GM04503 (cell line): ENCODE results near the gene SLC35F4.

Source experiments
- DNase-seq: peaks from one replicate; pipeline ENCODE4 v3.0.0-alpha.2; 2012; ENCODE audit warnings: low read depth

SLC35F4 gene

GRCh38 chr14:57617510-57617909, 248.4 kb downstream of the SLC35F4 start:
- DNase-seq: no peak

GRCh38 chr14:57612946-57613345, 252.9 kb downstream of the SLC35F4 start:
- no peak for DNase-seq

- no peak for DNase-seq
These were observed 254.3 kb downstream of the SLC35F4 start for GRCh38 chr14:57611555-57612075.

- DNase-seq: no peak
These were observed 255.3 kb downstream of the SLC35F4 start for GRCh38 chr14:57610631-57611030.

GRCh38 chr14:57609192-57610075, 256.5 kb downstream of the SLC35F4 start:
- no peak for DNase-seq

GRCh38 chr14:57607086-57607485, 258.8 kb downstream of the SLC35F4 start:
- no peak for DNase-seq

GRCh38 chr14:57583396-57583795, 282.5 kb downstream of the SLC35F4 start:
- DNase-seq: no peak

- no peak for DNase-seq
These were observed 283.1 kb downstream of the SLC35F4 start for GRCh38 chr14:57582746-57583145.

GRCh38 chr14:57578801-57579200, 287.1 kb downstream of the SLC35F4 start:
- DNase-seq: no peak

- DNase-seq: no peak
These were observed 289.4 kb downstream of the SLC35F4 start for GRCh38 chr14:57576498-57576897.

GRCh38 chr14:57575482-57575881, 290.4 kb downstream of the SLC35F4 start:
- no peak for DNase-seq

- no peak for DNase-seq
These were observed 291.1 kb downstream of the SLC35F4 start for GRCh38 chr14:57574617-57575288.

GRCh38 chr14:57573173-57573572, 292.7 kb downstream of the SLC35F4 start:
- DNase-seq: no peak

- DNase-seq: no peak
These were observed 297.3 kb downstream of the SLC35F4 start for GRCh38 chr14:57568554-57568953.

- DNase-seq: no peak
These were observed 298.7 kb downstream of the SLC35F4 start for GRCh38 chr14:57567220-57567619.

GRCh38 chr14:57560681-57561080, 305.2 kb downstream of the SLC35F4 start:
- DNase-seq: no peak

- no peak for DNase-seq
These were observed 306.3 kb downstream of the SLC35F4 start for GRCh38 chr14:57559576-57559975.

GRCh38 chr14:57549765-57550420, 316.0 kb downstream of the SLC35F4 start:
- no peak for DNase-seq

GRCh38 chr14:57549016-57549564, 316.8 kb downstream of the SLC35F4 start:
- DNase-seq: no peak

GRCh38 chr14:57547131-57547530, 318.8 kb downstream of the SLC35F4 start:
- no peak for DNase-seq

GRCh38 chr14:57533214-57533613, 332.7 kb downstream of the SLC35F4 start:
- no peak for DNase-seq

GRCh38 chr14:57530571-57530970, 335.3 kb downstream of the SLC35F4 start:
- DNase-seq: no peak
